ENCODE measurements around the gene CHRM4. TPM values are rescaled to one million over a fixed set of nuclear protein-coding genes. Genes with fewer than 3 reads are reported as not detected.

The CHRM4 gene
- total RNA-seq, 1 donor from 2014 or later = 0.35 TPM

DNA sequence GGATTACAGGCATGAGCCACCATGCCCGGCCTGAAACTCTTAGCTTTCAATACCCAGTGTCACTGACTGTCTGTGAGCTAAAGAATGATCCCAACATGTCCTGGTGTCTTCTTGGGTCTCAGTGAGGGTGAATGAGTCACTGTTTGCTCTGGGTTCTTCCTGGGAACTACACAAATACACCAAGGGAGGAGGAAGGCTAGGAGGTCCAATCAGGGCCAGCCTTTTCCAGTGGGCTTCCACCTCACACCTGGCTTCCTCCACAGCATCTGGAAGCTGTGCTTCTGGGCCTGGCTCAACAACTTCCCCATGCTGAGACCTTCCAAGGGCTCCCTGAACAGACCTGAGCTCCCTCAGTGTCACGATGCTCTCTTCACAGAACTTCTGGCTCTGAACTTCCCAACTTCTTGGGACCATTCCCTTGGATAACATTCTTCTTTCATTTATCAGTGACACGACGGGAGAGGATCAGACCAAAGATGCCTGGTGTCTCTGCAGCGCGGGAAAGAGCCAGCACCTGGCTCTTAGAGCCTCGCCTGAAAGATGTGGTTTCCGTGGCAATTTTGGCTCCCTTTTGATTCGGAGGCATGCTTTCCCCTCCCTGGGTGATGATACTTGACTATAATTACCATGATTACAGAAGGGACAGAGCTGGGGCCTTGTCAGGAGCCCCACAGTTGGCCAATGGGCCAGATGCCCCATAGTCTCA, 22.3 kb upstream of the CHRM4 start:
- Histone ChIP-seq H3K36me3 (peaks cover 80% of the 10 kb centered on the region), H3K4me1 (no peaks in the 10 kb centered on the region), H3K4me3 (no peak overlapping the region), H3K9me3 (no peaks in the 10 kb centered on the region), H3K27me3 (no peaks in the 10 kb centered on the region), H3K27ac (no peak overlapping the region)
- ATAC-seq (no peak), DNase-seq (peak; percentile 8)
- intact Hi-C loops (cut with DNase I) = no loop called here
- TF ChIP-seq, protein P1, sequence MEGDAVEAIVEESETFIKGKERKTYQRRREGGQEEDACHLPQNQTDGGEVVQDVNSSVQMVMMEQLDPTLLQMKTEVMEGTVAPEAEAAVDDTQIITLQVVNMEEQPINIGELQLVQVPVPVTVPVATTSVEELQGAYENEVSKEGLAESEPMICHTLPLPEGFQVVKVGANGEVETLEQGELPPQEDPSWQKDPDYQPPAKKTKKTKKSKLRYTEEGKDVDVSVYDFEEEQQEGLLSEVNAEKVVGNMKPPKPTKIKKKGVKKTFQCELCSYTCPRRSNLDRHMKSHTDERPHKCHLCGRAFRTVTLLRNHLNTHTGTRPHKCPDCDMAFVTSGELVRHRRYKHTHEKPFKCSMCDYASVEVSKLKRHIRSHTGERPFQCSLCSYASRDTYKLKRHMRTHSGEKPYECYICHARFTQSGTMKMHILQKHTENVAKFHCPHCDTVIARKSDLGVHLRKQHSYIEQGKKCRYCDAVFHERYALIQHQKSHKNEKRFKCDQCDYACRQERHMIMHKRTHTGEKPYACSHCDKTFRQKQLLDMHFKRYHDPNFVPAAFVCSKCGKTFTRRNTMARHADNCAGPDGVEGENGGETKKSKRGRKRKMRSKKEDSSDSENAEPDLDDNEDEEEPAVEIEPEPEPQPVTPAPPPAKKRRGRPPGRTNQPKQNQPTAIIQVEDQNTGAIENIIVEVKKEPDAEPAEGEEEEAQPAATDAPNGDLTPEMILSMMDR (IDR thresholded peaks at IDR 0.05) = no peak

DNA sequence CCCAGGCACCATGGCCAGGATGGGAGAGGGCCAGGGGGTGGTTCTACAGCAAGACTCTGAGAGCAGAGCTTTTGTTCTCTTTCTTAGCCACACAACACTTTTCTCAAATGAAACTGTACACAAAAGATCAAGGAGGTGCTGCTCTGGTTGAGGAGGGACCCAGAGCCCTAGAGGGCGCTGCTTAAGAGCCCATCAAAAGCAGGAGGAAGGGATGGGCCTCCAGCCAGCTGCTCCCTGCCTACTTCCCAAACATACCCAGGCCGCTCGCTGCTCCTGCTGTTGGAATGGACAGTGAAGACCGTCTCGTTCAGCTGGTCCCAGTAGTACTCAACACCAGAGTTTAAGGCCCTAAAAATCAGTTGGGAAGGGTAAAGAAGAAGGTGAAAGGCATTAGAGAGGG, 18.4 kb upstream of the CHRM4 start:
- intact Hi-C loops (cut with DNase I) = no loop called here
- Histone ChIP-seq H3K9me3 (no peaks in the 10 kb centered on the region), H3K36me3 (peaks cover 87% of the 10 kb centered on the region), H3K4me1 (no peaks in the 10 kb centered on the region), H3K27me3 (no peaks in the 10 kb centered on the region), H3K4me3 (no peak overlapping the region), H3K27ac (no peak overlapping the region)
- TF ChIP-seq, protein P1 (IDR thresholded peaks at IDR 0.05) = no peak
- ATAC-seq (no peak), DNase-seq (peak; percentile 27)

DNA sequence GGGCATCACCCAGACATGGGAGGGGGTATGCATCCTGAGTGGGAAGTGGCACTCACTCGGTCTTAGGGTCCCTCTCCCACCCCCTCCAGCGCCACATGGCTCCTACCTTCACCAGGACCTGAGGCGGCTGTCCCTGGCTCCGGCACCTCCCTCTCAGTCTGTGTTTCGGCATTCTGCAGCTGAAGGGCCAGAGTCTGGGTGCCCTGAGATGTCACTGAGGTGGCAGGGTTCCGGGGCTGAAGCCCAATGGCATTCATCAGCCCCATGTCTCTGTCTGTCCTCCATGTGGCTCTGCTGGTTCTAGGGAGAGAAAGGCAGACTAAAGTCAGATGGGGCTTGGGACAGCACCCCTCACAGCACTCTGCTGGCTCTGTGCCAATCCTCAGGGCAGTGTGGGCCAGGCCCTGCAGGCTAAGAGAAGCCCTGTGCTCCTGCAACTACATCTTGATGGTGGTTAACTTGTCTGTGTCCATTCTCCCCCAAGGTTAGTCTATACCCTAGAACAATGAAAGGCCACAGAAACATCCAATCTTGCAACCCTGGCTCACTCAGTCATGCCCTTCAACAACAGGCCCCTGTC, 16.9 kb upstream of the CHRM4 start:
- Histone ChIP-seq H3K27me3 (no peaks in the 10 kb centered on the region), H3K4me3 (no peak overlapping the region), H3K36me3 (peaks cover 85% of the 10 kb centered on the region), H3K4me1 (no peaks in the 10 kb centered on the region), H3K27ac (no peak overlapping the region), H3K9me3 (no peaks in the 10 kb centered on the region)
- DNase-seq (peak; percentile 43), ATAC-seq (no peak)
- intact Hi-C loops (cut with DNase I) = no loop called here
- TF ChIP-seq, protein P1 (IDR thresholded peaks at IDR 0.05) = no peak

DNA sequence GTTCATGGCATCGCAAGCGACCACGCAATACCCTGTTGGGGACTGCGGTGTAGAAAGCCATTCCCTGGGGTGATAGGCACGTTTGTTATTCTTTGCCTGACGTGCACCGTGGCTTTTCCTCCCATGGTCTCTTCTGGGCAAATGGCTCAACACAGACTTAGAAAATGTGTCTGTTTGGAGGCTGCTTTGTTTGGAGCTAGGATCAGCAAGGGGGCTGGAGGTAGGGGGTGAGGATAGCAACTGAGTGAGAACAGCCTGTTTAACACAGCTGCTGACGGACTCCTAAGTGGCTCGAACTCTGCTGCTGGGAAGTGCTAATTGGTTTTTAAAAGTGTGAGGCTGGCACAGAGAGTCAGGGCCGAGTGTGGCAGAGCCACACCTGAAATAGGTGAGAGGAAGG, 16.1 kb upstream of the CHRM4 start:
- no peak overlapping the region for H3K4me3 ChIP-seq
- no peak for ATAC-seq
- H3K27me3 ChIP-seq = no peaks in the 10 kb centered on the region
- TF ChIP-seq, protein P1 (IDR thresholded peaks at IDR 0.05) = no peak
- H3K9me3 ChIP-seq = no peaks in the 10 kb centered on the region
- no peaks in the 10 kb centered on the region for H3K4me1 ChIP-seq
- intact Hi-C loops (cut with DNase I) = no loop called here
- DNase-seq = peak; percentile 10
- H3K27ac ChIP-seq = no peak overlapping the region
- peaks cover 86% of the 10 kb centered on the region for H3K36me3 ChIP-seq

DNA sequence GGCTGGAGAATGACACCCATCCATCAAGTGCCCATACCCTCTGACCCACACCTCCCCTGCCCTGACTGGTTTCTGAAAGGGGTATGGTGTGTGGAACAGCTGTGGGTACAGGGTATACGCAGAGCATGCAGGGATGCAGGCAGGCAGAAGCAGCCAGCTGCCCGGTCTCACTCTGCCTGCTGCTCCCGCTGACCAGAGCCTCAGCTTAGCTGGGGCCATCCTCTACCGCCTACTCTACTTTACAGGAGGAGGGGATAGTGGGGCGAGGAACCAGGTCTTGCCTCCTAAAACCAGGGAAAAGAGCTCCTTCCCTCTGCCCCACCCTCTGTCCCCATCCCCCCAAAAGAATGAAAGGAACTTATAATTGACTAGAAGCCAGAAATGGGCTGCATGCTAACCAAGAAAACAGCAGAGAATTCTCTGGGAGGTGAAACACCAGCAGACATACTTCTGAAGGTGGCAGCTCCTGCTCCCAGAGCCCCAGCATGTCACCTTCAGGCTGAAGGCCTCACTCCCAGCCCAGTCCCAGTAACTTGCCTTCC, 13.0 kb upstream of the CHRM4 start:
- H3K27ac ChIP-seq = no peak overlapping the region
- H3K27me3 ChIP-seq = no peaks in the 10 kb centered on the region
- H3K36me3 ChIP-seq = peaks cover 67% of the 10 kb centered on the region
- ATAC-seq = no peak
- intact Hi-C loops (cut with DNase I) = no loop called here
- no peaks in the 10 kb centered on the region for H3K9me3 ChIP-seq
- TF ChIP-seq, protein P1 (IDR thresholded peaks at IDR 0.05) = no peak
- DNase-seq = no peak
- no peak overlapping the region for H3K4me3 ChIP-seq
- no peaks in the 10 kb centered on the region for H3K4me1 ChIP-seq
